Glomerular visceral epithelial cell (primary cell): ENCODE results near the gene ZNF132.

Experiments used
- DNase-seq: peaks from one replicate; pipeline ENCODE4 v3.0.0-alpha.2; 2016; ENCODE audit errors: extremely low spot score

Gene ZNF132

DNA sequence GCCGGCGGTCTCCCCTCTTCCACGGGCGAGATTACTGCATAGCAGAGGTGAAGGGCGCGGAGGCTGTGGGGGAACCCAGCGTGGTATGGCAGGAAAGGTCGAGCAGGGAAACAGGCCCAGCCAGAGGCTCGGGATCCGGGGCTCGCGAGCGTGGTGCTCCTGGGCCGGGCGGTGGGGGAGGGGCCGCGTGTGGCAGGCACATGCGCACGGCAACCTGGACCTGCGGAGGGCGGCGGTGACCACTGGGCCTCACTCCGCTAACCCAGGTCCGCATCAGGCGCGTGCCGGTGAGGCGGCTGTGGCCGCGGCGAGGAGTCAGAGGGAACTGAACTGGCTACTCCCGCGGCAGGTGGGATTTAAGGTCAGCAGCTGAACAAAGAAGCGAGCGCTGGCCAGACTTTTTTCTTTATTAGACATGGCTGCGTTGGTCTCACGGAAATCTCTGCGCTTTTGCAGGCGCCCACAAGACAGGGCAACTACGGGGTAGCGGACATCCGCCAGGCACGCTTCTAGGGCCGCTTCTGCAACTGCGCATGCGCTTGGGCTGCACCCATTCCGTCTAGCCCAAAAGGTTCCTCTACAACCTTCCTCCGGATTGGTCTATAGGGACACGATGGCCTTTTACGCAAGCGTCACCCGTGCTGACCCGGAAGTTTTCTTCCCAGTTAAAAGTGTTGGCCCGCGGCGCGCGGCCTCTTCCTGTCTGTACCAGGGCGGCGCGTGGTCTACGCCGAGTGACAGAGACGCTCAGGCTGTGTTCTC, 53.2 kb downstream of the ZNF132 start, which contains the start of gene RPS5:
Gene RPS5, plus strand, starts transcription at position 694 of the 762 bp plus-strand sequence. CDS start 869 bp downstream, outside the sequence.
- peak; percentile 99 for DNase-seq

DNA sequence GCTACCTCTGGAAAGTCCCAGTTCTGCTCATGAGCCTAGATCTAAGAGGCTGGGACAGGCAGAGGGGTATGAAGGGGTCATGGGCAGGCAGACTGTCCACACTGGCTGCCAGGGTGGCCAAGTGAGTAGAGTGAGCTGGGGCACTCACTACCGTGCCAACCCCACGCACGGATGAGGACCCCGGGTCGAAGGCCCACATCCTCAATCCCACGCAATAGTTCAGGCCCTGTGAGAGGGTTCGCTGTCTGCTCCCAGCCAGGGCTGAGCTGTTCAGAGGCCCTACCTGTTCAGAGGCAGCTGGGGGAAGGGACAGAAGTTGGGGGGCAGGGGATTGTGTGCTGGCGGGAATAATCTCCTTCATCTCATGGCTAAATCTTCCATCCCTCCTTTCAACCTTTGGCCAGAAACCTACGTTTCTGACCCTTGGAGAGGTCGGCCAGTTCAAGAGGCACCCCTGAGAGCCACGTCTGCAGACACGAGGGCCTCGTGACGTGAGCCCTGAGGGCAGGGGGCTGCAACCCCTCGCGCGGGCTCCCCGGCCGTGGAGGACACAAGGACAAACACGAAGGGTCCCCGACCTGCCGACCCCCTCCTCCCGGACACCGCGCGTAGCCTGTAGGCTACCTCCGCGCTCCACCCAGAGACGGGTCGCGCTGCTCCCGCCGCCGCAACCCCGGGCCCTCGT, 53.9 kb downstream of the ZNF132 start:
- DNase-seq, result no peak

DNA sequence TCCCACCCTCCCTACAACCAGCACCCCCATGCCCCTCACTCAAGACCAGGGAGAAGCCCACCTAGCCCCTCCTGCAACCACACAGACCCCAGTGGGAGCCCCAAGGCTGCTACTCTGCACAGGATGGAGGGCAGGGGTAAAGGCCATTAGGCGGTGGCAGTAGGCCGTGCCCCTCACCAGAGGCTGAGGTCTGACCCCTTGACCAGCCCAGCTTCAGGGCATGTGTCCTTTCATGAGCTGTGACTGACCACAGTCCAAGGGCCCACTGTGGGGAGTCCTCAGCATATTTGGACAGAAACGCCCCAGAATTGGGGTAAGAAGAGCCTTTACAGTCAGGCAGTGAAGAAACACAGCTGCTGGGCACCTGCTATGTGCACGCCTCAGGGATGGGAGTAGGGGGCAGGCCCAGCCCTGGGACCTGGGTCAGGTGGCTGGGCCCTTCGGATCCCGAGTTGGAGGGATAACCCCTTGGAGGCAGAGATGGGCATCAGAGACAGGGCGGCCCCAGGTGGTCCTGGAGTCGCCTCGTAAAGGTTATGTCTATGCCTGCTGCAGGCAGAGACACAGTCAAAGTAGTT, 54.6 kb downstream of the ZNF132 start:
- no peak for DNase-seq

DNA sequence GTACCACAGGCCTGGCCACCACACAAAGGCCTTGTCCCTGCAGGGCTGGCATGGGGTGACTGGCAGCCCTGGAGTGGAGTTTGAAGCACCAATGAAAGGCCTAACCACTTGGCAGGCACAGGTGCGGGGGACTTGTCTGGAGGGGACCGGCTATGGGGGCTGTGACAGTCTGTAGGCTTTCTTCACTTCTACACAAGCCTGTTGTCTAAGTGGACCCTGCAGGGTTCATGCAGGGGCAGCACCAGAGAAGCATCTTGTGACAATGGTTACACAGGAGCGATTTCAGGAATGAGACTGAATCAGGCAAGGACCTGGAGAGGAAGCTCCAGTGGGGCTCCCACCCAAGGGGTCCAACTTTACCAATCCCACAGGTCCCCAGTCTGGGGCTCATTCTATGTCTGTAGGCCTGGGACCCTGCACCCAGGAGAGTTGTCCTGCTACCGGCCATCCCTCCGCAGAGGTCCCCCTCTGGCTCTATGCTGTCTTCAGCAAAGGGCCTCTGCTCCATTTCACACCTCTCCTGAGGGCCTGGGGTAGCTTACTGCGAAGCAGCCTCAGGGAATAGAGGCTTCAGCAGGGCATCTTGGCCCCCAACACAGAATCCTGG, 56.9 kb downstream of the ZNF132 start:
- DNase-seq, result no peak
